Measurements from ENCODE around the gene GADD45G. TPM values are rescaled to one million over a fixed set of nuclear protein-coding genes. Genes with fewer than 3 reads are reported as not detected.

Gene GADD45G
- total and polyA plus RNA-seq, 2 of the 8 experiments (the other 6 are each of a cell fraction or from before 2014, with no cell fraction given), result 7.0 to 11.4 TPM

- POLR2A ChIA-PET (ENCODE audit: partially characterized antibody), result interaction anchor here (0.6 to 0.7 kb wide), 3 partner anchors 324 to 502 kb away, joined by 3 to 4 read pairs (median 3); no protein-coding TSS in a partner anchor
- peak; percentile 96 for FAIRE-seq
These were observed 7.0 kb upstream of the GADD45G start for GRCh38 chr9:89597711-89598362.

More at GRCh38 chr9:89597711-89598362, 7.0 kb upstream of the GADD45G start:
- H2AK5ac ChIP-seq (ENCODE audit: low read depth, low read length), result no peak overlapping the region
- no peak overlapping the region for H2BK20ac ChIP-seq (ENCODE audit: low read length)
- H3K79me1 ChIP-seq (ENCODE audit: low read depth, low read length), result no peaks in the 10 kb centered on the region
- H3K4me1 ChIP-seq (replicated peaks in 1 of 4; ENCODE audit: control insufficient read depth in 3 of 4, insufficient read depth in 4 of 4, low read length in 3 of 4), result peaks cover 4 to 10% (median 6%) of the 10 kb centered on the region in 4 experiments
- H4K20me1 ChIP-seq (replicated peaks in 1 of 2; ENCODE audit: control insufficient read depth in 1 of 2, insufficient read depth in 2 of 2, low read length in 2 of 2), result no peaks in the 10 kb centered on the region
- H3K79me2 ChIP-seq (ENCODE audit: control insufficient read depth in 1 of 2, insufficient read depth in 2 of 2, low read length in 2 of 2), result no peaks in the 10 kb centered on the region
- 54% methylated on average over 7 of the region's 7 CpGs; no CpG with 5 or more reads in 1 of the 2 experiments for WGBS, 2 experiments (ENCODE audit: extremely low coverage in 1 of 2, insufficient coverage in 1 of 2, insufficient read length in 1 of 2, insufficient replicate concordance in 2 of 2, low coverage in 1 of 2, low lambda C conversion rate in 2 of 2, missing lambda C conversion rate in 1 of 2)
- H3K4ac ChIP-seq (replicated peaks; ENCODE audit: insufficient read length, low read depth, low read length), result no peak overlapping the region
- H3K36me3 ChIP-seq (ENCODE audit: control insufficient read depth in 2 of 4, insufficient read depth in 4 of 4, low read length in 3 of 4), result no peaks in the 10 kb centered on the region
- no peak overlapping the region for H3K4me2 ChIP-seq (ENCODE audit: insufficient read depth in 1 of 2, low read depth in 2 of 2, low read length in 2 of 2)
- TF ChIP-seq RAD21 (IDR thresholded peaks at IDR 0.05 in 1 of 2, conservative IDR thresholded peaks at IDR 0.05 in 1 of 2; ENCODE audit: low read depth in 2 of 2, low read length in 2 of 2), result peak; percentile 99 to 100
- TF ChIP-seq, protein P1, sequence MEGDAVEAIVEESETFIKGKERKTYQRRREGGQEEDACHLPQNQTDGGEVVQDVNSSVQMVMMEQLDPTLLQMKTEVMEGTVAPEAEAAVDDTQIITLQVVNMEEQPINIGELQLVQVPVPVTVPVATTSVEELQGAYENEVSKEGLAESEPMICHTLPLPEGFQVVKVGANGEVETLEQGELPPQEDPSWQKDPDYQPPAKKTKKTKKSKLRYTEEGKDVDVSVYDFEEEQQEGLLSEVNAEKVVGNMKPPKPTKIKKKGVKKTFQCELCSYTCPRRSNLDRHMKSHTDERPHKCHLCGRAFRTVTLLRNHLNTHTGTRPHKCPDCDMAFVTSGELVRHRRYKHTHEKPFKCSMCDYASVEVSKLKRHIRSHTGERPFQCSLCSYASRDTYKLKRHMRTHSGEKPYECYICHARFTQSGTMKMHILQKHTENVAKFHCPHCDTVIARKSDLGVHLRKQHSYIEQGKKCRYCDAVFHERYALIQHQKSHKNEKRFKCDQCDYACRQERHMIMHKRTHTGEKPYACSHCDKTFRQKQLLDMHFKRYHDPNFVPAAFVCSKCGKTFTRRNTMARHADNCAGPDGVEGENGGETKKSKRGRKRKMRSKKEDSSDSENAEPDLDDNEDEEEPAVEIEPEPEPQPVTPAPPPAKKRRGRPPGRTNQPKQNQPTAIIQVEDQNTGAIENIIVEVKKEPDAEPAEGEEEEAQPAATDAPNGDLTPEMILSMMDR (IDR thresholded peaks at IDR 0.05; ENCODE audit: control extremely low read depth in 1 of 3, insufficient read depth in 1 of 3, low read depth in 1 of 3, low read length in 3 of 3), result peak; percentile 68 to 92 (median 92)
- TF ChIP-seq RFX5 (IDR thresholded peaks at IDR 0.05; ENCODE audit: borderline replicate concordance, low read depth, low read length), result no peak
- no peak for TF ChIP-seq POLR2A (IDR thresholded peaks at IDR 0.05; ENCODE audit: control extremely low read depth in 1 of 2, low read depth in 2 of 2, low read length in 2 of 2)
- no peak overlapping the region for H2BK12ac ChIP-seq (ENCODE audit: low read depth, low read length)
- H3K27me3 ChIP-seq (replicated peaks in 1 of 4; ENCODE audit: control insufficient read depth in 3 of 4, extremely low read depth in 1 of 4, insufficient read depth in 3 of 4, low read length in 3 of 4), result no peaks in the 10 kb centered on the region
- no peaks in the 10 kb centered on the region for H3K9me3 ChIP-seq (ENCODE audit: insufficient read depth in 2 of 2, low read depth in 1 of 2, low read length in 1 of 2)
- H3K23ac ChIP-seq (ENCODE audit: insufficient read length), result no peak overlapping the region
- no peak overlapping the region for H4K5ac ChIP-seq (ENCODE audit: insufficient read length, low read depth, low read length)
- no peak overlapping the region for H3K56ac ChIP-seq (replicated peaks; ENCODE audit: insufficient read length, low read depth, low read length)
- DNase-seq (ENCODE audit: low read depth in 1 of 2, low spot score in 2 of 2), result peak in 1 of 2 experiments; percentile 82
- H2AFZ ChIP-seq (ENCODE audit: low read length), result no peak overlapping the region
- no peak overlapping the region for H3K18ac ChIP-seq (ENCODE audit: extremely low read depth, low read length)
- no peaks in the 10 kb centered on the region for H3K23me2 ChIP-seq (ENCODE audit: low read depth, low read length)
- no peak overlapping the region for H3K4me3 ChIP-seq (ENCODE audit: extremely low read depth in 1 of 4, insufficient read depth in 2 of 4, low read depth in 3 of 4, low read length in 4 of 4)
- H2BK5ac ChIP-seq (ENCODE audit: low read depth, low read length), result peak overlapping the region; percentile 16; the same call in 1 of the 2 replicates
- H3K9ac ChIP-seq (replicated peaks in 1 of 4; ENCODE audit: extremely low read depth in 1 of 4, low read depth in 3 of 4, low read length in 3 of 4), result no peak overlapping the region
- H4K91ac ChIP-seq (replicated peaks; ENCODE audit: insufficient read length, low read length), result no peak overlapping the region
- H3K27ac ChIP-seq (ENCODE audit: low read depth, low read length), result no peak overlapping the region
- CTCF ChIA-PET (ENCODE audit: partially characterized antibody), result interaction anchor here (0.6 to 8.1 kb wide), 88 partner anchors 8 to 1198 kb away, joined by 3 to 162 read pairs (median 4); no protein-coding TSS in a partner anchor
- no peak overlapping the region for H2BK15ac ChIP-seq (ENCODE audit: low read length)
- H2BK120ac ChIP-seq (replicated peaks; ENCODE audit: low read depth, low read length), result no peak overlapping the region
- no peak overlapping the region for H4K8ac ChIP-seq (ENCODE audit: extremely low read depth, insufficient read depth, low read length)
- no peak overlapping the region for H3K14ac ChIP-seq (ENCODE audit: insufficient read length)
